Body of pancreas (tissue), 4 donors: ENCODE data around the gene ALKBH2. TPM values are rescaled to one million over a fixed set of nuclear protein-coding genes. Genes with fewer than 3 reads are reported as not detected.

ENCODE experiments used
- ATAC-seq: fragments of 150-250 bp; one replicate; pipeline ENCODE4 v1.9.1; 2016
- DNase-seq, 4 donors: peaks; one replicate each; pipeline ENCODE4 v3.0.0-alpha.2; 2019
- H3K27ac ChIP-seq, 4 donors: fragments of 200-600 bp; sonication (generic); 1 replicate in 3 of 4; 2 replicates in 1 of 4; pipeline versions ENCODE4 v1.5.1 to v1.6.1; 2016 to 2019; ENCODE audit warnings: mild to moderate bottlenecking in 1 of 4, mixed read lengths in 1 of 4, moderate library complexity in 1 of 4
- H3K27me3 ChIP-seq, 2 donors: fragments of 200-600 bp; sonication (generic); one replicate each; pipeline ENCODE4 v1.6.0; 2016; ENCODE audit warnings: mild to moderate bottlenecking in 1 of 2
- H3K36me3 ChIP-seq, 2 donors: fragments of 200-600 bp; sonication (generic); replicated peaks in 1 of 2; 2 replicates each; pipeline ENCODE4 v1.5.1; 2016; ENCODE audit warnings: low read depth in 2 of 2; ENCODE audit not compliant: insufficient read depth in 1 of 2
- H3K4me1 ChIP-seq: fragments of 200-600 bp; sonication (generic); one replicate; pipeline ENCODE4 v1.6.0; 2016
- H3K4me3 ChIP-seq, 2 donors: fragments of 200-600 bp; sonication (generic); 1 replicate in 1 of 2; 2 replicates in 1 of 2; pipeline ENCODE4 v1.5.1; 2016 to 2019
- H3K9me3 ChIP-seq, 3 donors: fragments of 200-600 bp; sonication (generic); 1 replicate in 2 of 3; 2 replicates in 1 of 3; pipeline ENCODE4 v1.5.1; 2016
- POLR2A ChIP-seq, 3 donors: fragments of 450-650 bp; IDR thresholded peaks; one replicate each; pipeline ENCODE4 v1.6.1; 2016; ENCODE audit warnings: antibody characterized with exemption in 3 of 3, mild to moderate bottlenecking in 2 of 3
- WGBS, 2 donors: methylation state at CpG; one replicate each; pipeline ENCODE4 v1.1.5; 2017; 5-methylcytosine and 5-hydroxymethylcytosine counted together
- intact Hi-C: fragments of 100-400 bp; cut with DNase I; formaldehyde crosslinking; loops from one replicate; pipeline ENCODE4 v1.15.1; 2023
- total RNA-seq, 2 donors: library from RNA; depleted of rRNA; stranded (reverse); fragments of >200 nt; gene quantifications; one replicate each; pipeline ENCODE4 v1.1.0, GENCODE V29; 2016
- TF ChIP-seq, protein P1 (sequence below), 7 experiments: fragments of 450-650 bp in 4 of 7; fragments of 200-600 bp in 3 of 7; sonication (generic) in 3 of 7; IDR thresholded peaks; one replicate each; pipeline ENCODE4 v1.5.1; 2016 to 2019; ENCODE audit warnings: antibody characterized with exemption in 7 of 7

ALKBH2 gene
- total RNA-seq: 10 to 100 TPM in 1 of 2 donors, 1 to 10 TPM in 1; 7.3 to 16.1 TPM

DNA sequence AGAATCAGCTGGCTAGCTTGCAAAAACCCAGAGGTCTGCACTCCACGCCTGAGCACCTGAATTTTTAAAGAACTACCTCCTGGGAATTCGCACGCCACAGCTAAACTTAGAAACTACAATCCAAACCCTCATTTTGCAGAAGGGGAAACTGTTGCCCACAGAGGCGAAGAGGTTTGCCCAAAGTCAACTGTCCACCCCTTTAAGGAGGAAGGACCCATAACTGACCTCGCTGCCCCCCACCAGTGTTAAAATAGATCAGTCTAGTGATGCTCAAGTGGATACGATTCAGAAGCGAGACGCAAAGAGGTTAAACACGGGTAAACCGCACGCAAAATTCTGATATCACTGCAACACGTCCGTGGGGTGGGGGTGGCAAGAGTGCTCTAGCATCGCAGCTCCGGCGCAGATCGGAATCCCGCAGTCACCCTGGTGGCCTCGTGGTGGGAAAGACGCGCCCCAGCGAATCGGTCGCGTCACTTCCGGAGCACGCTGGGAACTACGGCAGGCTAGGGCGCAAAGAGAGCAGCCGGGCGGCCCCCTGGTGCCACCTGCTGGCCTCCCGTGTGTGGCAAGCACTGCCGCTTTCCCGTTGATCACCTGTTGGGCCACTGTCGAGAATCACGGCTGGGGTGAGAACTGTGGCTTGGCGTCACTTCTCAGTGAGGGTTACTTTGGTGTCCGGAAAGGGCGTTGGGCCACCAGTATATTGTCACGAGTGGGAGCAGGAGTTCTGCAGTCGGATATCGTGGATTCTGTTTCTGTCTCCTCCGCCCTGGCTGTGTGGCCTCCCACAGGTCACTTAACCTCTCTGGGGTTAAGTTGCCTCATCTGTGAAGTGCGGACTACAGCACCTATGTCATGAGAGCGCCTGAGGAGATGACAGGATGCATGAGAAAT is at the start of gene ALKBH2:
Gene ALKBH2, minus strand, starts transcription at position 451 of the 897 bp plus-strand sequence. CDS start 686 bp downstream, outside the sequence.
- peak; percentile 31 to 79 (median 69) for TF ChIP-seq POLR2A (IDR thresholded peaks at IDR 0.05)
- TF ChIP-seq, protein P1, sequence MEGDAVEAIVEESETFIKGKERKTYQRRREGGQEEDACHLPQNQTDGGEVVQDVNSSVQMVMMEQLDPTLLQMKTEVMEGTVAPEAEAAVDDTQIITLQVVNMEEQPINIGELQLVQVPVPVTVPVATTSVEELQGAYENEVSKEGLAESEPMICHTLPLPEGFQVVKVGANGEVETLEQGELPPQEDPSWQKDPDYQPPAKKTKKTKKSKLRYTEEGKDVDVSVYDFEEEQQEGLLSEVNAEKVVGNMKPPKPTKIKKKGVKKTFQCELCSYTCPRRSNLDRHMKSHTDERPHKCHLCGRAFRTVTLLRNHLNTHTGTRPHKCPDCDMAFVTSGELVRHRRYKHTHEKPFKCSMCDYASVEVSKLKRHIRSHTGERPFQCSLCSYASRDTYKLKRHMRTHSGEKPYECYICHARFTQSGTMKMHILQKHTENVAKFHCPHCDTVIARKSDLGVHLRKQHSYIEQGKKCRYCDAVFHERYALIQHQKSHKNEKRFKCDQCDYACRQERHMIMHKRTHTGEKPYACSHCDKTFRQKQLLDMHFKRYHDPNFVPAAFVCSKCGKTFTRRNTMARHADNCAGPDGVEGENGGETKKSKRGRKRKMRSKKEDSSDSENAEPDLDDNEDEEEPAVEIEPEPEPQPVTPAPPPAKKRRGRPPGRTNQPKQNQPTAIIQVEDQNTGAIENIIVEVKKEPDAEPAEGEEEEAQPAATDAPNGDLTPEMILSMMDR (IDR thresholded peaks at IDR 0.05): peak; percentile 96 to 99 (median 99)
- intact Hi-C loops: loop anchor here (10.0 kb wide), 1 partner anchor 208 kb away; the partner anchor contains the start of gene DAO
- Histone ChIP-seq H3K36me3 (peaks cover 0 to 2% of the 10 kb centered on the region in 2 donors), H3K4me1 (peaks cover 32% of the 10 kb centered on the region), H3K27ac (peak within 1 kb of the TSS; percentile 37 to 67 (median 54)), H3K9me3 (no peaks in the 10 kb centered on the region), H3K27me3 (no peaks in the 10 kb centered on the region), H3K4me3 (no peak within 1 kb of the TSS)
- ATAC-seq (peak; percentile 80), DNase-seq (peak; percentile 94 to 95 (median 94))
- 5 to 19% methylated on average over 16 to 45 of the region's 45 CpGs for WGBS, 2 donors

DNA sequence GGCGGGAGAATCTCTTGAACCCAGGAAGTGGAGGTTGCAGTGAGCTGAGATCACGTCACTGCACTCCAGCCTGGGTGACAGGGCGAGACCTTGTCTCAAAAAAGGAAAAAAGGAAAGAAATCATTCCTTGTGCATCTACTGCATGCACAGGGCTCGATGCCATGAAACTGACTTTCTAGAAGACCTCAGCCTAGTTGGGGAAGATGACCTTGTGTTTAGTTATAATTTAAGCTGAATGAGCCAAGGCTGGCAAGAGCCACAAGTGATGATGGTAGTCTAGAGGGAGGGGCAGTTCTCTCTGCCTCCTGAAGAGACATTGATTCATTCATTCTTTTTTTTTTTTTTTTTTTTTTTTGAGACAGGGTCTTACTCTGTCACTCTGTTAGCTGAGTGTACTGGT is 47.3 kb upstream of the ALKBH2 start:
- H3K4me3 ChIP-seq: no peak overlapping the region
- TF ChIP-seq, protein P1 (IDR thresholded peaks at IDR 0.05): no peak
- TF ChIP-seq POLR2A (IDR thresholded peaks at IDR 0.05): no peak
- intact Hi-C loops: no loop called here
- H3K27ac ChIP-seq: peak overlapping the region in 3 of 4 donors; percentile 42 to 68 (median 60)
- H3K9me3 ChIP-seq: no peaks in the 10 kb centered on the region
- no peaks in the 10 kb centered on the region for H3K27me3 ChIP-seq
- 26 to 49% methylated on average over 4 of the region's 4 CpGs for WGBS, 2 donors
- no peaks in the 10 kb centered on the region for H3K36me3 ChIP-seq
- H3K4me1 ChIP-seq: peaks cover 69% of the 10 kb centered on the region
- ATAC-seq (peak; percentile 45), DNase-seq (peak in 2 of 4 donors; percentile 61 to 73)

DNA sequence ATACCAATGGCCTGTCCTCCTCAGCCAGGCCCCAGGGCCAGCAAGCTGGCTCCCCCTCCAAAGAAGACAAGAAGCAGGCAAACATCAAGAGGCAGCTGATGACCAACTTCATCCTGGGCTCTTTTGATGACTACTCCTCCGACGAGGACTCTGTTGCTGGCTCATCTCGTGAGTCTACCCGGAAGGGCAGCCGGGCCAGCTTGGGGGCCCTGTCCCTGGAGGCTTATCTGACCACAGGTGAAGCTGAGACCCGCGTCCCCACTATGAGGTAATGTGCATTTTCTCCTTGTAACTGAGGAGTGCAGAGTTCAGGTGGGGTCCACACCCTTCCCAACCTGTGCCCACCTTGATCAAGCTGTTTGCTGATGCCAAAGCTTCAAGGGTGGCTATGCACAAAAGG is 46.5 kb upstream of the ALKBH2 start:
- WGBS, 2 donors: 62% methylated on average over 7 of the region's 7 CpGs; no CpG with 5 or more reads in 1 of the 2 donors
- H3K4me1 ChIP-seq: peaks cover 62% of the 10 kb centered on the region
- no peak for TF ChIP-seq POLR2A (IDR thresholded peaks at IDR 0.05)
- TF ChIP-seq, protein P1 (IDR thresholded peaks at IDR 0.05): no peak
- DNase-seq (no peak), ATAC-seq (no peak)
- intact Hi-C loops: no loop called here
- peak overlapping the region in 3 of 4 donors; percentile 42 to 68 (median 60) for H3K27ac ChIP-seq
- H3K9me3 ChIP-seq: no peaks in the 10 kb centered on the region
- H3K27me3 ChIP-seq: no peaks in the 10 kb centered on the region
- no peaks in the 10 kb centered on the region for H3K36me3 ChIP-seq
- H3K4me3 ChIP-seq: no peak overlapping the region

DNA sequence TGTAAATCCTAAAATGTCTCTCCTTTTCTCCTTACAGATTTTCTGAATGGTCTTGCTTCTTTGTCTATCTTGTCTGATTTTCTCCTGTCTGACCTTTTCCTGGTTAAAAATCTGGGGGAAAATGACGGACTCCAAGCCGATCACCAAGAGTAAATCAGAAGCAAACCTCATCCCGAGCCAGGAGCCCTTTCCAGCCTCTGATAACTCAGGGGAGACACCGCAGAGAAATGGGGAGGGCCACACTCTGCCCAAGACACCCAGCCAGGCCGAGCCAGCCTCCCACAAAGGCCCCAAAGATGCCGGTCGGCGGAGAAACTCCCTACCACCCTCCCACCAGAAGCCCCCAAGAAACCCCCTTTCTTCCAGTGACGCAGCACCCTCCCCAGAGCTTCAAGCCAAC is 46.1 kb upstream of the ALKBH2 start:
- ATAC-seq (no peak), DNase-seq (no peak)
- Histone ChIP-seq H3K4me3 (no peak overlapping the region), H3K9me3 (no peaks in the 10 kb centered on the region), H3K27ac (peak overlapping the region in 3 of 4 donors; percentile 42 to 68 (median 60)), H3K27me3 (no peaks in the 10 kb centered on the region), H3K4me1 (peaks cover 61% of the 10 kb centered on the region), H3K36me3 (no peaks in the 10 kb centered on the region)
- 59 to 66% methylated on average over 9 of the region's 9 CpGs for WGBS, 2 donors
- TF ChIP-seq POLR2A (IDR thresholded peaks at IDR 0.05): no peak
- TF ChIP-seq, protein P1 (IDR thresholded peaks at IDR 0.05): no peak
- intact Hi-C loops: no loop called here
